ENCODE data around the gene CST7. TPM values are rescaled to one million over a fixed set of nuclear protein-coding genes. Genes with fewer than 3 reads are reported as not detected.

CST7 gene
- total RNA-seq, 1 donor from 2014 or later = 0.25 TPM

DNA sequence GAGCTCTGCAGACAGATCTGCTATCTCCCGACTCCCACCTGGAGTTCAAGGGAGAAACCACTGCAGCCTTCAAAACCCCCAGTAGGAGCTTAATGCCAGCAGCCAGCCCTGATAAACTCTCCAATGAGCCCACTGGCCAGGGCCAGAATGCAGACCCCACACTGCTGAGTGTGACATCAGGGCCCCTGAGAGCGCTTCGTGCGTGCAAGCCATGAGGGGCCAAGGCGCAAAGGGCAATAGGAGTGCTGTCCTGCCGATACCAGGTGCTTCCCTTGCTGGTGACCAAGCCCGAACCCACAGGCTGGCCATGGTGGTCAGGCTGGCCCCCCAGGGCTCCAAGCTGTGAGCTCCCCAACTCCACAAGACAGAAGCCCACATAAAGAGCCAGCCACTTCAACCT, 33.2 kb upstream of the CST7 start:
- no peak overlapping the region for H3K4me3 ChIP-seq (ENCODE audit: insufficient read depth, low read depth, low read length)
- H3K4me2 ChIP-seq (ENCODE audit: low read length) = no peak overlapping the region
- no peaks in the 10 kb centered on the region for H3K79me2 ChIP-seq (ENCODE audit: insufficient read depth, low read length)
- FAIRE-seq = no peak
- H3K9me3 ChIP-seq (ENCODE audit: insufficient read depth, low read depth, low read length) = no peaks in the 10 kb centered on the region
- DNase-seq (ENCODE audit: low read depth) = no peak
- Mint-ChIP-seq H3K4me1 (ENCODE audit: low read depth, unreplicated experiment) (peaks cover 17% of the 10 kb centered on the region), H3K4me3 (ENCODE audit: unreplicated experiment) (no peak overlapping the region), H3K27me3 (ENCODE audit: low read depth, unreplicated experiment) (peaks cover 21% of the 10 kb centered on the region), H3K27ac (ENCODE audit: unreplicated experiment) (no peak overlapping the region), H3K36me3 (ENCODE audit: low read depth, unreplicated experiment) (no peaks in the 10 kb centered on the region), H3K9me3 (ENCODE audit: unreplicated experiment) (peaks cover 7% of the 10 kb centered on the region)
- no peak overlapping the region for H3K27ac ChIP-seq (ENCODE audit: low read depth, low read length)
- no peaks in the 10 kb centered on the region for H3K36me3 ChIP-seq (ENCODE audit: insufficient read depth, low read length)
- H3K9ac ChIP-seq (ENCODE audit: low read length) = no peak overlapping the region
- H2AFZ ChIP-seq (ENCODE audit: low read depth, low read length) = no peak overlapping the region
- no peaks in the 10 kb centered on the region for H3K4me1 ChIP-seq (ENCODE audit: insufficient read depth, low read length)
- TF ChIP-seq EZH2 (IDR thresholded peaks at IDR 0.05; ENCODE audit: insufficient read depth, low read length) = no peak
- TF ChIP-seq, protein P1, sequence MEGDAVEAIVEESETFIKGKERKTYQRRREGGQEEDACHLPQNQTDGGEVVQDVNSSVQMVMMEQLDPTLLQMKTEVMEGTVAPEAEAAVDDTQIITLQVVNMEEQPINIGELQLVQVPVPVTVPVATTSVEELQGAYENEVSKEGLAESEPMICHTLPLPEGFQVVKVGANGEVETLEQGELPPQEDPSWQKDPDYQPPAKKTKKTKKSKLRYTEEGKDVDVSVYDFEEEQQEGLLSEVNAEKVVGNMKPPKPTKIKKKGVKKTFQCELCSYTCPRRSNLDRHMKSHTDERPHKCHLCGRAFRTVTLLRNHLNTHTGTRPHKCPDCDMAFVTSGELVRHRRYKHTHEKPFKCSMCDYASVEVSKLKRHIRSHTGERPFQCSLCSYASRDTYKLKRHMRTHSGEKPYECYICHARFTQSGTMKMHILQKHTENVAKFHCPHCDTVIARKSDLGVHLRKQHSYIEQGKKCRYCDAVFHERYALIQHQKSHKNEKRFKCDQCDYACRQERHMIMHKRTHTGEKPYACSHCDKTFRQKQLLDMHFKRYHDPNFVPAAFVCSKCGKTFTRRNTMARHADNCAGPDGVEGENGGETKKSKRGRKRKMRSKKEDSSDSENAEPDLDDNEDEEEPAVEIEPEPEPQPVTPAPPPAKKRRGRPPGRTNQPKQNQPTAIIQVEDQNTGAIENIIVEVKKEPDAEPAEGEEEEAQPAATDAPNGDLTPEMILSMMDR (IDR thresholded peaks at IDR 0.05; ENCODE audit: insufficient read depth, low read depth, low read length) = no peak
- H3K27me3 ChIP-seq (ENCODE audit: insufficient read depth, low read length) = no peaks in the 10 kb centered on the region
- H4K20me1 ChIP-seq (ENCODE audit: insufficient read depth, low read length) = no peaks in the 10 kb centered on the region

DNA sequence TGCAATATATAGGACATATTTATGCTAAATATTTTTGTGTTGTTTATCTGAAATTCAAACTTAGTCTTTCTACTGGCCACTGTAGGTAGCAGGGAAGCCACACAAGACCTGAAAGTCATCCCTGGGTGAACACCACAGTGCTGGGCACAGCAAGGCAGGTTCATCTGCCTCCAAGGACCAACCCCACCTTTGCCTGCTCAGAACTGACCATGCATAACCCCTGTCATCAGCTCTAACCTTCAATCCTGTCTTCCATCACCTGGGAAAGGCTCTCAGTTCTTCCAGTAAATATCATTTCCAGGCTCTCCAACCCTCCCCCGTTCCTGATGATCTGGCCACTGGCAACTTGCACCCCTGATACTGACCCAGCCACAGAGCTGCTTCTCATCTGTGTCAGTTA, 32.7 kb upstream of the CST7 start:
- Histone ChIP-seq H3K27ac (ENCODE audit: low read depth, low read length) (no peak overlapping the region), H3K4me3 (ENCODE audit: insufficient read depth, low read depth, low read length) (no peak overlapping the region), H3K4me1 (ENCODE audit: insufficient read depth, low read length) (no peaks in the 10 kb centered on the region), H3K27me3 (ENCODE audit: insufficient read depth, low read length) (no peaks in the 10 kb centered on the region), H3K9ac (ENCODE audit: low read length) (no peak overlapping the region), H4K20me1 (ENCODE audit: insufficient read depth, low read length) (no peaks in the 10 kb centered on the region), H3K4me2 (ENCODE audit: low read length) (no peak overlapping the region), H3K79me2 (ENCODE audit: insufficient read depth, low read length) (no peaks in the 10 kb centered on the region), H2AFZ (ENCODE audit: low read depth, low read length) (no peak overlapping the region), H3K36me3 (ENCODE audit: insufficient read depth, low read length) (no peaks in the 10 kb centered on the region), H3K9me3 (ENCODE audit: insufficient read depth, low read depth, low read length) (no peaks in the 10 kb centered on the region)
- H3K4me1 Mint-ChIP-seq (ENCODE audit: low read depth, unreplicated experiment) = peaks cover 17% of the 10 kb centered on the region
- peaks cover 9% of the 10 kb centered on the region for H3K9me3 Mint-ChIP-seq (ENCODE audit: unreplicated experiment)
- TF ChIP-seq, protein P1 (IDR thresholded peaks at IDR 0.05; ENCODE audit: insufficient read depth, low read depth, low read length) = no peak
- TF ChIP-seq EZH2 (IDR thresholded peaks at IDR 0.05; ENCODE audit: insufficient read depth, low read length) = no peak
- no peak overlapping the region for H3K4me3 Mint-ChIP-seq (ENCODE audit: unreplicated experiment)
- FAIRE-seq (no peak), DNase-seq (ENCODE audit: low read depth) (no peak)
- H3K36me3 Mint-ChIP-seq (ENCODE audit: low read depth, unreplicated experiment) = no peaks in the 10 kb centered on the region
- H3K27ac Mint-ChIP-seq (ENCODE audit: unreplicated experiment) = no peak overlapping the region
- H3K27me3 Mint-ChIP-seq (ENCODE audit: low read depth, unreplicated experiment) = peaks cover 22% of the 10 kb centered on the region

DNA sequence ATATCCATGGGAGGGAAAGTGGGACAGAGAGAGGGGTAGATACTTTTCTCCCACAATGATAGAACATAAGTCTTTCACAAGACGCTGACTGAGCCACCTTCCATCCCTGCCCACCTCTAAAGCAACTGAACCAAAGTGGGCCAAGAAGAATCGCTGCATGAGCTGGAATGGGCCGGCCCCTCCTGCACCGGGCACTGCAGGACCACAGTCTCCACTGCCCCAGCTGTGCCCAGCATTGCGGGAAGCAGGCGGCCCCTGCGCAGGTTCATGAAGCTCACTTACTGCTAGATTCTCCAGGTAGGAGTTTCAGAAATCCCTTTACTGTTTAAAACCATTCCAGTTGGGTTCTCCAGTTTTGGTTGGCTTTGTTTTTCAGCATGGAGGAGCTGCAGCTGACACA, 32.0 kb upstream of the CST7 start:
- peaks cover 13% of the 10 kb centered on the region for H3K9me3 Mint-ChIP-seq (ENCODE audit: unreplicated experiment)
- Histone ChIP-seq H3K36me3 (ENCODE audit: insufficient read depth, low read length) (no peaks in the 10 kb centered on the region), H3K79me2 (ENCODE audit: insufficient read depth, low read length) (no peaks in the 10 kb centered on the region), H2AFZ (ENCODE audit: low read depth, low read length) (no peak overlapping the region), H3K27me3 (ENCODE audit: insufficient read depth, low read length) (no peaks in the 10 kb centered on the region), H3K4me3 (ENCODE audit: insufficient read depth, low read depth, low read length) (no peak overlapping the region), H3K9ac (ENCODE audit: low read length) (no peak overlapping the region), H3K4me2 (ENCODE audit: low read length) (no peak overlapping the region), H3K4me1 (ENCODE audit: insufficient read depth, low read length) (no peaks in the 10 kb centered on the region), H4K20me1 (ENCODE audit: insufficient read depth, low read length) (no peaks in the 10 kb centered on the region), H3K9me3 (ENCODE audit: insufficient read depth, low read depth, low read length) (no peaks in the 10 kb centered on the region), H3K27ac (ENCODE audit: low read depth, low read length) (no peak overlapping the region)
- H3K27me3 Mint-ChIP-seq (ENCODE audit: low read depth, unreplicated experiment) = peaks cover 22% of the 10 kb centered on the region
- no peak for TF ChIP-seq EZH2 (IDR thresholded peaks at IDR 0.05; ENCODE audit: insufficient read depth, low read length)
- TF ChIP-seq, protein P1 (IDR thresholded peaks at IDR 0.05; ENCODE audit: insufficient read depth, low read depth, low read length) = no peak
- peaks cover 17% of the 10 kb centered on the region for H3K4me1 Mint-ChIP-seq (ENCODE audit: low read depth, unreplicated experiment)
- H3K36me3 Mint-ChIP-seq (ENCODE audit: low read depth, unreplicated experiment) = no peaks in the 10 kb centered on the region
- DNase-seq (ENCODE audit: low read depth) (no peak), FAIRE-seq (no peak)
- no peak overlapping the region for H3K27ac Mint-ChIP-seq (ENCODE audit: unreplicated experiment)
- no peak overlapping the region for H3K4me3 Mint-ChIP-seq (ENCODE audit: unreplicated experiment)
